Measurements from ENCODE around the gene MTHFR. TPM values are rescaled to one million over a fixed set of nuclear protein-coding genes. Genes with fewer than 3 reads are reported as not detected.

Gene MTHFR
- 1 to 10 TPM; 7.1 to 7.9 TPM for total RNA-seq

GRCh38 chr1:11805422-11806306 lies at the start of gene MTHFR, which contains the start of gene CLCN6:
MTHFR (minus strand) TSS chr1:11805964; CDS start chr1:11803116, 2,848 bp downstream.
CLCN6 (plus strand) TSS chr1:11806191; CDS start chr1:11806263, 72 bp downstream.
- intact Hi-C loops (cut with micrococcal nuclease) = loop anchor here (1.0 to 5.0 kb wide), 7 partner anchors 69 to 745 kb away; partner anchors contain the start of genes AGTRAP, FBXO2, FBXO44 and MFN2
- peak; percentile 99 for DNase-seq
- Mint-ChIP-seq H3K27ac (peak within 1 kb of the TSS; percentile 96), H3K27me3 (ENCODE audit: low read depth) (no peaks in the 10 kb centered on the region), H3K4me1 (ENCODE audit: low read depth) (peaks cover 59% of the 10 kb centered on the region), H3K4me3 (peak within 1 kb of the TSS; percentile 99), H3K36me3 (ENCODE audit: low read depth) (peaks cover 16% of the 10 kb centered on the region), H3K9me3 (no peaks in the 10 kb centered on the region)
- CTCF ChIA-PET = interaction anchor here (0.9 to 1.6 kb wide), 4 partner anchors 20 to 768 kb away, joined by 3 to 5 read pairs (median 4); no protein-coding TSS in a partner anchor

GRCh38 chr1:11855430-11855829 lies 49.7 kb upstream of the MTHFR start:
- Mint-ChIP-seq H3K27me3 (ENCODE audit: low read depth) (peaks cover 40% of the 10 kb centered on the region), H3K9me3 (no peaks in the 10 kb centered on the region), H3K27ac (no peak overlapping the region), H3K4me3 (no peak overlapping the region), H3K4me1 (ENCODE audit: low read depth) (peaks cover 8% of the 10 kb centered on the region), H3K36me3 (ENCODE audit: low read depth) (no peaks in the 10 kb centered on the region)
- DNase-seq = no peak
- intact Hi-C loops (cut with micrococcal nuclease) = no loop called here
- CTCF ChIA-PET = interaction anchor here (0.5 kb wide), 1 partner anchor 616 kb away, joined by 3 read pairs; no protein-coding TSS in a partner anchor

GRCh38 chr1:11854519-11854918 lies 48.8 kb upstream of the MTHFR start:
- Mint-ChIP-seq H3K27ac (no peak overlapping the region), H3K4me1 (ENCODE audit: low read depth) (peaks cover 8% of the 10 kb centered on the region), H3K36me3 (ENCODE audit: low read depth) (no peaks in the 10 kb centered on the region), H3K27me3 (ENCODE audit: low read depth) (peaks cover 32% of the 10 kb centered on the region), H3K9me3 (no peaks in the 10 kb centered on the region), H3K4me3 (no peak overlapping the region)
- CTCF ChIA-PET = no interaction called here
- intact Hi-C loops (cut with micrococcal nuclease) = no loop called here
- DNase-seq = no peak

GRCh38 chr1:11851180-11851579 lies 45.4 kb upstream of the MTHFR start:
- Mint-ChIP-seq H3K4me3 (no peak overlapping the region), H3K4me1 (ENCODE audit: low read depth) (no peaks in the 10 kb centered on the region), H3K27ac (no peak overlapping the region), H3K27me3 (ENCODE audit: low read depth) (peaks cover 10% of the 10 kb centered on the region), H3K36me3 (ENCODE audit: low read depth) (peaks cover 1% of the 10 kb centered on the region), H3K9me3 (no peaks in the 10 kb centered on the region)
- DNase-seq = no peak
- CTCF ChIA-PET = no interaction called here
- intact Hi-C loops (cut with micrococcal nuclease) = no loop called here

GRCh38 chr1:11850156-11850555 lies 44.4 kb upstream of the MTHFR start:
- Mint-ChIP-seq H3K4me3 (no peak overlapping the region), H3K27me3 (ENCODE audit: low read depth) (peaks cover 10% of the 10 kb centered on the region), H3K36me3 (ENCODE audit: low read depth) (peaks cover 6% of the 10 kb centered on the region), H3K4me1 (ENCODE audit: low read depth) (no peaks in the 10 kb centered on the region), H3K9me3 (no peaks in the 10 kb centered on the region), H3K27ac (no peak overlapping the region)
- CTCF ChIA-PET = interaction anchor here (0.6 kb wide), 1 partner anchor 226 kb away, joined by 3 read pairs; no protein-coding TSS in a partner anchor
- intact Hi-C loops (cut with micrococcal nuclease) = no loop called here
- no peak for DNase-seq

GRCh38 chr1:11848373-11848700 lies 42.6 kb upstream of the MTHFR start:
- CTCF ChIA-PET = no interaction called here
- Mint-ChIP-seq H3K36me3 (ENCODE audit: low read depth) (peaks cover 11% of the 10 kb centered on the region), H3K27me3 (ENCODE audit: low read depth) (peaks cover 5% of the 10 kb centered on the region), H3K9me3 (no peaks in the 10 kb centered on the region), H3K4me1 (ENCODE audit: low read depth) (no peaks in the 10 kb centered on the region), H3K4me3 (no peak overlapping the region), H3K27ac (no peak overlapping the region)
- DNase-seq = no peak
- intact Hi-C loops (cut with micrococcal nuclease) = no loop called here

GRCh38 chr1:11847667-11848372 lies 42.1 kb upstream of the MTHFR start, which contains the start of gene NPPA:
NPPA (minus strand) TSS chr1:11847783; CDS start chr1:11847684, 99 bp downstream.
- DNase-seq = no peak
- no peak within 1 kb of the TSS for H3K27ac Mint-ChIP-seq
- CTCF ChIA-PET = no interaction called here
- intact Hi-C loops (cut with micrococcal nuclease) = no loop called here
- no peaks in the 10 kb centered on the region for H3K4me1 Mint-ChIP-seq (ENCODE audit: low read depth)
- H3K36me3 Mint-ChIP-seq (ENCODE audit: low read depth) = peaks cover 11% of the 10 kb centered on the region
- peaks cover 1% of the 10 kb centered on the region for H3K27me3 Mint-ChIP-seq (ENCODE audit: low read depth)
- no peaks in the 10 kb centered on the region for H3K9me3 Mint-ChIP-seq
- no peak within 1 kb of the TSS for H3K4me3 Mint-ChIP-seq

- Mint-ChIP-seq H3K4me1 (ENCODE audit: low read depth) (no peaks in the 10 kb centered on the region), H3K27me3 (ENCODE audit: low read depth) (no peaks in the 10 kb centered on the region), H3K9me3 (no peaks in the 10 kb centered on the region), H3K27ac (no peak overlapping the region), H3K36me3 (ENCODE audit: low read depth) (peaks cover 18% of the 10 kb centered on the region), H3K4me3 (no peak overlapping the region)
- intact Hi-C loops (cut with micrococcal nuclease) = no loop called here
- DNase-seq = no peak
- CTCF ChIA-PET = interaction anchor here (1.0 kb wide), 1 partner anchor 201 kb away, joined by 3 read pairs; no protein-coding TSS in a partner anchor
Measured at GRCh38 chr1:11845641-11846335, 40.0 kb upstream of the MTHFR start.

- CTCF ChIA-PET = interaction anchor here (1.0 to 1.6 kb wide), 2 partner anchors 50 to 56 kb away, joined by 3 to 7 read pairs; no protein-coding TSS in a partner anchor
- H3K36me3 Mint-ChIP-seq (ENCODE audit: low read depth) = peaks cover 27% of the 10 kb centered on the region
- intact Hi-C loops (cut with micrococcal nuclease) = no loop called here
- no peaks in the 10 kb centered on the region for H3K9me3 Mint-ChIP-seq
- H3K27me3 Mint-ChIP-seq (ENCODE audit: low read depth) = no peaks in the 10 kb centered on the region
- H3K4me1 Mint-ChIP-seq (ENCODE audit: low read depth) = no peaks in the 10 kb centered on the region
- H3K4me3 Mint-ChIP-seq = no peak overlapping the region
- DNase-seq = no peak
- H3K27ac Mint-ChIP-seq = no peak overlapping the region
Measured at GRCh38 chr1:11842154-11843041, 36.6 kb upstream of the MTHFR start.

GRCh38 chr1:11841245-11842153 lies 35.7 kb upstream of the MTHFR start:
- DNase-seq = no peak
- peaks cover 27% of the 10 kb centered on the region for H3K36me3 Mint-ChIP-seq (ENCODE audit: low read depth)
- H3K27me3 Mint-ChIP-seq (ENCODE audit: low read depth) = no peaks in the 10 kb centered on the region
- CTCF ChIA-PET = interaction anchor here (1.3 to 1.6 kb wide), 2 partner anchors 14 to 51 kb away, joined by 3 to 7 read pairs; no protein-coding TSS in a partner anchor
- H3K27ac Mint-ChIP-seq = no peak overlapping the region
- no peaks in the 10 kb centered on the region for H3K4me1 Mint-ChIP-seq (ENCODE audit: low read depth)
- intact Hi-C loops (cut with micrococcal nuclease) = no loop called here
- H3K9me3 Mint-ChIP-seq = no peaks in the 10 kb centered on the region
- H3K4me3 Mint-ChIP-seq = no peak overlapping the region
